NCI-H1092 treated with DMSO at 0.1 percent for 48 hours (cell line): ENCODE data around the gene ARMC5.
"Not testable (repeated sequence)": the region's sequence is repeated elsewhere in the genome, so short reads cannot be mapped to it uniquely, and the experiment has no call there.

Experiments
- DNase-seq: peaks from one replicate; lab custom pipeline; 2025; lab: John Stamatoyannopoulos, UW

ARMC5 gene

GRCh38 chr16:31435341-31436220 lies 23.7 kb upstream of the ARMC5 start:
- no peak for DNase-seq

DNA sequence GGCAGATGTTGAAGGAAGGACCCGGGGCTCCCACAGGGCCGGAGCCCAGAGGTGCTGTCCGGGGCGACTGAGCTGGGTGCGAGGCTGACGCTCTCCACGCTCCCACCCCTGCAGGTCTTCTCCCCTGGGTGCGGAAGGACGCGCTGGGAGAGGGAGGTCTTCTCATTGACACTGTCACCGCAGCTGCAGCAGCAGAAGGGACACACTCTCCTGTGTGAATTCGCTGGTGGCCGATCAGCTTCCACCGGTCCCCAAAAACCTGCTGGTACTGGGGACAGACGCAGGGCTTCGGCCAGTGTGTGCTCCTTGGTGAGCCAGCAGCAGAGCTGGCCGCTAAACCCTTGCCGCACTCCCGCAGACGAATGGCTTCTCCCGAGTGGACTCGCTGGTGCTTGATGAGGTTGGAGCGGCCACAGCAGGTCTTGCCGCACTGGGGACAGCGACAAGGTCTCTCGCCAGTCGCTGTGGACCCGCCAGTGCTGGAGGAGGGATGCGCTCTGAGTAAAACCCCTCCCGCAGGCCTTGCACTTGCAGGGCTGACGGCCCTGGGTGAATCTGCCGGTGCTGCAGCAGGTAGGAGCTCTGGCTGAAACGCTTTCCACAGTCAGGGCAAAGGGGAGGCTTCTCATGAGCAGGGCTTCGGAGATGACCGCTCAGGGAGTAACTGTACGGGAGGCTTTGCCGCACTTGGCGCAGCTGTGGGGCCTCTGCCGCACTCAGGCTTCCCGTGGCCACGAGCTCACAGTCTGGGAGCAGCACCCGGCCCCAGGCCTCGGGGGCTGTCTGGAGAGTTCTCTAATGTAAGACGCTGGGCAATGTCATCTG lies 22.9 kb upstream of the ARMC5 start:
- no peak for DNase-seq

- DNase-seq: no peak
Observed at GRCh38 chr16:31438414-31438813, 20.9 kb upstream of the ARMC5 start.

GRCh38 chr16:31439023-31439422 lies 20.3 kb upstream of the ARMC5 start:
- DNase-seq: not testable (repeated sequence)

GRCh38 chr16:31439519-31439918 lies 19.8 kb upstream of the ARMC5 start:
- DNase-seq: no peak

DNA sequence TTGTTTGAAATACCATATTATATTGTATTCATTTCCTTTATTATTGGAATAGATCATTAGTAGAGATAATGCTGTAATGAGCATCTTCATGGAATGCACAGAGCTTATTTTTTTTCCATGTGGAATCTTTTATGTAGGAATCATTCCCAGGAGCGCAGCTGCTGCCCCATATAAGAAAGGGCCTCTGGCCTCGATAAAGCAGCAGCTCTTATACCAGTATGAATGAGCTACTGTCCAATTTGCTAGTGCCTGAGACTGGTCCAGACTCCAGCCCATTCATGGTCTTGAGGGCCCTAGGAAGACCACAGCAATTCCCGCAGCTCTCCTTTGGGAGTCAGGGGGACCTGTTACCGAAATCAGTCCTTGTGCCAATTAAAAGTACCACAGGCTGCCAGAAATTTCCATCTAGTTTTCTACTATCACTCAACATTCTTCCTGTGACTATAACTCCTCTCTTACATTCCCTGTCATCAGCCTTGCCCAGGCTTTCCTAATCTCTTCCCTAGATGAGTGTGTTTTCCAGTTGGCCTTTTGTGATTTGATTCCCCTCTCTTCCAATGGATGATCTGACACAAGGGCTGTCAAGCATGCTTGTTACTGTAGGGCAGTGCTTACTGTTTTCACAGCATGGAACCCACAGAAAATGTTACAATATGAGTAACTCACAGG lies 18.7 kb upstream of the ARMC5 start:
- no peak for DNase-seq

DNA sequence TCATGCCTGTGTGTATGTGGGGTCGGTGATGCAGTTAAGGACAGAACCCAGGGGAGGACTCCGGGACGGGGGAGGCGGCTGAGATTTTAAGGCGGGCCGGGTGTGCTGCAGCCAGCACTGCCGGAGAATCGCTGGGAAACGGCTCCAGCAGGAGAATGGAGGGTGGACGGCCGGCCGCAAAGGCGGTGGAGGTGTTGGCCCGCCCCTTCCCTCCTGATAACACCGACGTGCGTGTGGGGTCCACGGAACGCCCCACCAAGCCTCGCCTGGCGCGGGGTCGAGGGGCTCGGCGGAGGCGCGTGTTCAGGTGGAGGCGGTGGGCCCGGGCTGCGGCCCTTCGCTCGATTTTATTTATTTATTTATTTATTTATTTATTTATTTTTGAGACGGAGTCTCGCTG lies 17.3 kb upstream of the ARMC5 start:
- no peak for DNase-seq

DNA sequence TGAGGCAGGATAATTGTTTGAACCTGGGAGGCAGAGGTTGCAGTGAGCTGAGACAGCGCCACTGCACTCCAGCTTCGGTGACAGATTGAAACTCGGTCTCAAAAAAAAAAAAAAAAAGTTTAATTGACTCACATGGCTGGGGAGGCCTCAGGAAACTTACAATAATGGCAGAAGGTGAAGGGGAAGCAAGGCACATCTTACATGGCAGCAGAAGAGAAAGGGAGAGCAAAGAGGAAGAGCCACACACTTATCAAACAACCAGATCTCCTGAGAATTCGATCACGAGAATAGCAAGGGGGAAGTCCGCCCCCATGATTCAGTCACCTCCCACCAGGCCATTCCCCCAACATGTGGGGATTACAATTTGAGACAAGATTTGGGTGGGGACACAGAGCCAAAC lies 13.4 kb upstream of the ARMC5 start:
- DNase-seq: not testable (repeated sequence)

- no peak for DNase-seq
Observed at GRCh38 chr16:31451201-31451600, 8.1 kb upstream of the ARMC5 start.

GRCh38 chr16:31451681-31452351 lies 7.5 kb upstream of the ARMC5 start:
- peak; percentile 18 for DNase-seq

DNA sequence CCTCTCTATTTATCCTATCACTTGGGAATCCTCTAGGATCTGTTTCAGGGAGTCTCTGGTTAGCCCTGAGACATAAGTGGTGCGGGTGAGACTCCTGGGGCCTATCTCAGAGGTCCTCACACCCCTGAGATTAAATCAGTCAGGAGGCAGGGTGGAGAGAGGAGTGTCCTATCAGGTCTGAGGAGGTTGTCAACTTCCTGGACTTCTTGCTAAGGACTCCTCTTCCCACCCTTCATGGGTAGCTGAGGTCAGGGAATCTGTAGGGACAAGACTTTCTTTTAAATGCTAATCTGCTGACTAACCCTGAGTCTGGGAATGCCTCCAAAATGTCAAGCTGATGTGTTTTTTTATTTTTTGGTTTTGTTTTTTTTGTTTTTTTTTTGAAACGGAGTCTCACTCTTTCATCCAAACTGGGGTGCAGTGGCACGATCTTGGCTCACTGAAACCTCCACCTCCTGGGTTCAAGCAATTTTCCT lies 6.6 kb upstream of the ARMC5 start:
- no peak for DNase-seq

DNA sequence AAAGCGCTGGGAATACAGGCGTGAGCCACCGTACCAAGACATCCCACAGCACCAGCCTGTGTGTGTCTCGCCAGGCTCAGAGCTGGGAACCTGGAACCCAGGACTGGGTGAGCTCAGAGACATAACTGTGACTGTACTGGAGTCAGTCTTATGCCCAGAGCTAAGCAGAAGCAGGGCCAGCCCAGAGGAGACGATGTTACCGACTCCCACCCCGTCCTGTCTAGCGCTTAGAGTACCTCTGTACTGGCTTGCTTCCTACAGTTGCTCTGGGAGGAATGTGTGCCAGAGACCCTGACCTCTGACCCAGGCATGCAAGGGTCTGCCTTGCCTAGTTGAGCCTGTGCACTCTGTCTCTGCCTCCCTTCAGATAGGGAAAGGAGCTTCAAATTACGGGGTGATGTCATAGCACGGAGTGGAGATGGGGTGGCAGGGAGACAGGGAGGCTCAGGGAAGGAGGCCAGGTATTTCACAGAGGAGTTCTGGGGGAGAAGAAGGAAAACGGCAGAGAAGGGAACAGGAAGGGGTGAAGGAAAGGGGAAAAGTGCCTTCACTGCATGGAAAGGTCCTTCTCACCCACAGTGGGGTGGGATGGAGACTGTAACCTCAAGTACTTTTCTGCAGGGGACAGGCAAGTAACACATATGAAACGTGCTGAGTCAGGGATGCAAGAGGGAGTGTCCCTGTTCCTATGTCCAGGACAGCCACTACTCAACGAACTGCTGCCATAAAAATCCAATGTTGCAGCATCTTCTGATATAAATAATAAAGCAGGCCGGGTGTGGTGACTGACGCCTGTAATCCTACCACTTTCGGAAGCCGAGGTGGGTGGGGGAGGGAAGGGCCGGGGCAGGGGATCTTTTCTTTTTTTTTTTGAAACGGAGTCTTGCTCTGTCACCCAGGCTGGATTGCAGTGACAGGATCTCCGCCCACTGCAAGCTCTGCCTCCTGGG lies 5.8 kb upstream of the ARMC5 start:
- DNase-seq: no peak

DNA sequence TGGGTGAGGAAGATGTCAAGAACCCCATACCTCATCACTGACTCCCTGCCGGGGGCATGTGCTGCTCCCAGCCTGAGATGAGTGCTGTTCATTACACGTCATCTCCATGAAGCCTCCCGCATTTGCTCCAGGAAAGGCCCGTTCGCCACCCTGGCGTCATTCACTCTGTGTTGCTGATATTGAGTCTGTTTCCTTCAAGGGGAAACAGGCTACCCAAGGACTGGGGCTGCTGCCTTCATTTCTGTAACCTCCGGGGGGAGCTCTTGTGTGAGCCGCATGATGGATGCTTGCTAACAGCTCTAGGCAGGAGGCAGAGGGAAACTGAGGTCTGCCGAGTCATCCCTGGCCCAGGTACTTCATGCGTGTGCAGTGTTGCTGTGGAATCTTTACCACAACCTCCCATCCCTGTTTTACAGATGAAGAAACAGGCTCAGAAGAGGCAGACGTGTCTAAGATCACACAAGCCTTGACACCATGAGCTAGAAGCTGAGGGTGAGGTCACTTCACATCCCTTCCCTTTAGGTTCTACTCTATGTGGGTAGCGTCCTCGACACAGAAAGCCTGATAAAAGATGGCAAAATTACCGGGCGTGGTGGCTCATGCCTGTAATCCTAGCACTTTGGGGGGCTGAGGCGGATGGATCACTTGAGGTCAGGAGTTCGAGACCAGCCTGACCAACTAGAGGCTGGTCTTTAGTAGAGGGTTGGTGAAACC lies 3.5 kb upstream of the ARMC5 start:
- no peak for DNase-seq

- no peak for DNase-seq
Observed at GRCh38 chr16:31456988-31457360, 2.3 kb upstream of the ARMC5 start.

GRCh38 chr16:31458073-31458843 lies 1.0 kb upstream of the ARMC5 start:
- peak; percentile 41 for DNase-seq

GRCh38 chr16:31459687-31460581 lies 633 bp downstream of the ARMC5 start:
- peak; percentile 99 for DNase-seq

DNA sequence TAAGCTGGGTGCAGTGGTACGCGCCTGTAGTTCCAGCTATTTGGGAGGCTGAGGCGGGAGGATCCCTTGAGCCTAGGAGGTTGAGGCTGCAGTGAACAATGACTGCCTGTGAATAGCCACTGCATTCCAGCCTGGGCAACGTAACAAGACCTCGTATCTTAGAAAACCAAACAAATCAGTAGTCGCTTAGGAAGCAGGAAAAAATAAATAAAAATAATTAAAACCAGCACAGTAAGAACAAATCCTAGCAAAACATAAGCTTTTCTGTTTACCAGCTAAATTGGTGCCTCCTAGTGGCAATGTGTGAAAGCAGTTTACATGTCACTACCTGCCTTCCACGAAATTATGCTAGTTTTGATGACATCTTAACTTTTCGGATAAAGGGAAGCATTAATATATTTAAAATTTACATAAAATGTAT lies 1.3 kb downstream of the ARMC5 start:
- peak; percentile 31 for DNase-seq
